H9 (cell line): Measurements from ENCODE around the gene MTERF4. TPM values are rescaled to one million over a fixed set of nuclear protein-coding genes. Genes with fewer than 3 reads are reported as not detected.

Source experiments
- DNase-seq: peaks from one replicate; pipeline ENCODE4 v3.0.0-alpha.2; 2017
- H2AFZ ChIP-seq: one replicate; pipeline ENCODE4 v1.6.1; 2013; ENCODE audit warnings: mild to moderate bottlenecking, low read length, control low read depth, moderate library complexity
- H2AK5ac ChIP-seq: 2 replicates; pipeline ENCODE4 v1.6.1; 2013; ENCODE audit warnings: low read length, control low read depth, mixed read lengths; ENCODE audit not compliant: insufficient read length
- H2BK120ac ChIP-seq: one replicate; pipeline ENCODE4 v1.6.1; 2013; ENCODE audit warnings: low read depth, mild to moderate bottlenecking, low read length, control low read depth, inconsistent platforms; ENCODE audit not compliant: poor library complexity, severe bottlenecking
- H2BK12ac ChIP-seq: 2 replicates; pipeline ENCODE4 v1.6.1; 2013; ENCODE audit warnings: low read length, control low read depth, mixed read lengths, low read depth; ENCODE audit not compliant: insufficient read length
- H2BK15ac ChIP-seq: 2 replicates; pipeline ENCODE4 v1.6.1; 2013; ENCODE audit warnings: low read depth, low read length, control low read depth
- H2BK20ac ChIP-seq: one replicate; pipeline ENCODE4 v1.6.1; 2013; ENCODE audit warnings: low read depth, mild to moderate bottlenecking, low read length, control low read depth, inconsistent platforms; ENCODE audit not compliant: poor library complexity, severe bottlenecking
- H2BK5ac ChIP-seq: 2 replicates; pipeline ENCODE4 v1.6.1; 2013; ENCODE audit warnings: low read length, control low read depth, mixed read lengths; ENCODE audit not compliant: insufficient read length
- H3K14ac ChIP-seq: 2 replicates; pipeline ENCODE4 v1.6.1; 2013; ENCODE audit warnings: low read length, control low read depth; ENCODE audit not compliant: insufficient read depth
- H3K18ac ChIP-seq: 2 replicates; pipeline ENCODE4 v1.6.1; 2013; ENCODE audit warnings: low read depth, mild to moderate bottlenecking, mixed read lengths, low read length, control low read depth; ENCODE audit not compliant: insufficient read length
- H3K23ac ChIP-seq: 2 replicates; pipeline ENCODE4 v1.6.1; 2013; ENCODE audit warnings: low read length, control low read depth, mixed read lengths, low read depth; ENCODE audit not compliant: insufficient read length
- H3K23me2 ChIP-seq: 2 replicates; pipeline ENCODE4 v1.6.1; 2013; ENCODE audit warnings: low read depth, mild to moderate bottlenecking, mixed read lengths, low read length, control low read depth; ENCODE audit not compliant: insufficient read length, poor library complexity, severe bottlenecking
- H3K27ac ChIP-seq: 2 replicates; pipeline ENCODE4 v1.5.1; 2013; ENCODE audit warnings: low read length, control low read depth, mixed read lengths, low read depth; ENCODE audit not compliant: insufficient read length
- H3K27me3 ChIP-seq: 2 replicates; pipeline ENCODE4 v1.6.1; 2013; ENCODE audit warnings: low read length, control low read depth, inconsistent platforms; ENCODE audit not compliant: insufficient read depth
- H3K4ac ChIP-seq: 2 replicates; pipeline ENCODE4 v1.6.1; 2013; ENCODE audit warnings: low read depth, mild to moderate bottlenecking, control low read depth, inconsistent platforms, low read length, moderate library complexity
- H3K4me1 ChIP-seq: 2 replicates; pipeline ENCODE4 v1.6.1; 2013; ENCODE audit warnings: low read length, control low read depth, inconsistent platforms; ENCODE audit not compliant: insufficient read depth
- H3K4me2 ChIP-seq: 2 replicates; pipeline ENCODE4 v1.6.1; 2013; ENCODE audit warnings: low read length, control low read depth, mixed read lengths; ENCODE audit not compliant: insufficient read length, insufficient read depth
- H3K56ac ChIP-seq: 2 replicates; pipeline ENCODE4 v1.6.1; 2013; ENCODE audit warnings: low read depth, mild to moderate bottlenecking, mixed read lengths, low read length, control low read depth; ENCODE audit not compliant: insufficient read length
- H3K79me1 ChIP-seq: 2 replicates; pipeline ENCODE4 v1.6.1; 2013; ENCODE audit warnings: low read depth, mild to moderate bottlenecking, moderate library complexity, low read length, control low read depth, inconsistent platforms; ENCODE audit not compliant: insufficient read depth, poor library complexity, severe bottlenecking
- H3K79me2 ChIP-seq: 2 replicates; pipeline ENCODE4 v1.6.1; 2013; ENCODE audit warnings: low read length, control low read depth, inconsistent platforms; ENCODE audit not compliant: insufficient read depth
- H3K9ac ChIP-seq: 2 replicates; pipeline ENCODE4 v1.6.1; 2013; ENCODE audit warnings: low read length, control low read depth, mixed read lengths; ENCODE audit not compliant: insufficient read length; ENCODE audit errors: extremely low read depth
- H3K9me3 ChIP-seq: one replicate; pipeline ENCODE4 v1.6.1; 2013; ENCODE audit warnings: low read depth, low read length, inconsistent platforms; ENCODE audit not compliant: control insufficient read depth
- H3T11ph ChIP-seq: one replicate; pipeline ENCODE4 v1.6.1; 2013; ENCODE audit warnings: mild to moderate bottlenecking, low read length, control low read depth, inconsistent platforms
- H4K20me1 ChIP-seq: one replicate; pipeline ENCODE4 v1.6.1; 2013; ENCODE audit not compliant: control insufficient read depth, insufficient read length, insufficient read depth
- H4K5ac ChIP-seq: 2 replicates; pipeline ENCODE4 v1.6.1; 2013; ENCODE audit warnings: low read depth, mild to moderate bottlenecking, mixed read lengths, low read length, control low read depth; ENCODE audit not compliant: insufficient read length
- H4K8ac ChIP-seq: replicated peaks from 2 replicates; pipeline ENCODE4 v1.6.1; 2013; ENCODE audit warnings: low read length, control low read depth, mixed read lengths, low read depth; ENCODE audit not compliant: insufficient read length
- H4K91ac ChIP-seq: 2 replicates; pipeline ENCODE4 v1.6.1; 2013; ENCODE audit warnings: low read depth, mild to moderate bottlenecking, moderate library complexity, mixed read lengths, low read length, control low read depth; ENCODE audit not compliant: insufficient read length
- H3K27ac Mint-ChIP-seq, 3 experiments: 2 replicates in 2 of 3; 3 replicates in 1 of 3; pipeline ENCODE4 v1.8.0; 2020 to 2021; ENCODE audit warnings: mixed read lengths in 3 of 3, mild to moderate bottlenecking in 1 of 3, moderate library complexity in 1 of 3
- H3K27me3 Mint-ChIP-seq: 2 replicates; pipeline ENCODE4 v1.8.0; 2021; ENCODE audit warnings: low read depth, mild to moderate bottlenecking, moderate library complexity, mixed read lengths
- H3K36me3 Mint-ChIP-seq, 3 experiments: 2 replicates in 2 of 3; 3 replicates in 1 of 3; pipeline ENCODE4 v1.8.0; 2020 to 2021; ENCODE audit warnings: low read depth in 3 of 3, mixed read lengths in 3 of 3; ENCODE audit not compliant: insufficient read depth in 1 of 3
- H3K4me1 Mint-ChIP-seq, 2 experiments: 2 replicates each; pipeline ENCODE4 v1.8.0; 2020; ENCODE audit warnings: mixed read lengths in 2 of 2
- H3K4me3 Mint-ChIP-seq, 2 experiments: 2 replicates in 1 of 2; 3 replicates in 1 of 2; pipeline ENCODE4 v1.8.0; 2020 to 2021; ENCODE audit warnings: mild to moderate bottlenecking in 2 of 2, mixed read lengths in 2 of 2, moderate library complexity in 1 of 2
- H3K9me3 Mint-ChIP-seq, 2 experiments: 2 replicates in 1 of 2; 3 replicates in 1 of 2; pipeline ENCODE4 v1.8.0; 2020; ENCODE audit warnings: mild to moderate bottlenecking in 2 of 2, mixed read lengths in 2 of 2, moderate library complexity in 1 of 2
- WGBS: extraction: QIAGEN DNeasy Blood & Tissue Kit; methylation state at CpG from one replicate; pipeline ENCODE4 v1.1.7; 2013; ENCODE audit warnings: missing lambda C conversion rate, low lambda C conversion rate, mixed read lengths; ENCODE audit not compliant: insufficient read length; ENCODE audit errors: extremely low coverage; 5-methylcytosine and 5-hydroxymethylcytosine counted together
- total RNA-seq: library from RNA; stranded (reverse); gene quantifications from 2 replicates; pipeline ENCODE4 v1.2.1, GENCODE V29; 2021
- TF ChIP-seq, protein P1 (sequence below): fragments of 200-600 bp; sonication (generic); conservative IDR thresholded peaks from 3 replicates; pipeline ENCODE4 v1.8.0; 2021; ENCODE audit warnings: antibody characterized with exemption, mild to moderate bottlenecking

Gene MTERF4
- total RNA-seq, 1 experiment from 2014 or later: 35.0 TPM

- Histone ChIP-seq H3K79me1 (peaks cover 9% of the 10 kb centered on the region), H2BK15ac (no peak overlapping the region), H2BK5ac (no peak overlapping the region), H2AFZ (no peak overlapping the region), H2BK12ac (no peak overlapping the region), H3K4me2 (peak overlapping the region; percentile 81), H3K27me3 (no peaks in the 10 kb centered on the region), H3K23ac (no peak overlapping the region), H2AK5ac (no peak overlapping the region), H3K27ac (no peak overlapping the region), H4K5ac (no peak overlapping the region), H3T11ph (no peak overlapping the region), H3K14ac (no peak overlapping the region), H3K23me2 (peaks cover 6% of the 10 kb centered on the region), H3K79me2 (no peaks in the 10 kb centered on the region; the same call in 1 of the 2 replicates), H3K9ac (no peak overlapping the region), H3K4ac (no peak overlapping the region), H4K91ac (no peak overlapping the region), H4K8ac (no peak overlapping the region), H3K18ac (no peak overlapping the region), H3K56ac (no peak overlapping the region), H2BK120ac (no peak overlapping the region), H3K4me1 (no peaks in the 10 kb centered on the region), H2BK20ac (no peak overlapping the region), H4K20me1 (no peaks in the 10 kb centered on the region), H3K9me3 (no peaks in the 10 kb centered on the region)
- Mint-ChIP-seq H3K4me1 (peaks cover 10% of the 10 kb centered on the region in 2 experiments), H3K27me3 (no peaks in the 10 kb centered on the region), H3K36me3 (peaks cover 9 to 33% (median 28%) of the 10 kb centered on the region in 3 experiments; a peak in 6 of 7 replicates), H3K27ac (peak overlapping the region in 2 of 3 experiments; percentile 98 to 99; a peak in 5 of 7 replicates), H3K4me3 (peak overlapping the region; percentile 94 to 98), H3K9me3 (no peaks in the 10 kb centered on the region)
- TF ChIP-seq, protein P1, sequence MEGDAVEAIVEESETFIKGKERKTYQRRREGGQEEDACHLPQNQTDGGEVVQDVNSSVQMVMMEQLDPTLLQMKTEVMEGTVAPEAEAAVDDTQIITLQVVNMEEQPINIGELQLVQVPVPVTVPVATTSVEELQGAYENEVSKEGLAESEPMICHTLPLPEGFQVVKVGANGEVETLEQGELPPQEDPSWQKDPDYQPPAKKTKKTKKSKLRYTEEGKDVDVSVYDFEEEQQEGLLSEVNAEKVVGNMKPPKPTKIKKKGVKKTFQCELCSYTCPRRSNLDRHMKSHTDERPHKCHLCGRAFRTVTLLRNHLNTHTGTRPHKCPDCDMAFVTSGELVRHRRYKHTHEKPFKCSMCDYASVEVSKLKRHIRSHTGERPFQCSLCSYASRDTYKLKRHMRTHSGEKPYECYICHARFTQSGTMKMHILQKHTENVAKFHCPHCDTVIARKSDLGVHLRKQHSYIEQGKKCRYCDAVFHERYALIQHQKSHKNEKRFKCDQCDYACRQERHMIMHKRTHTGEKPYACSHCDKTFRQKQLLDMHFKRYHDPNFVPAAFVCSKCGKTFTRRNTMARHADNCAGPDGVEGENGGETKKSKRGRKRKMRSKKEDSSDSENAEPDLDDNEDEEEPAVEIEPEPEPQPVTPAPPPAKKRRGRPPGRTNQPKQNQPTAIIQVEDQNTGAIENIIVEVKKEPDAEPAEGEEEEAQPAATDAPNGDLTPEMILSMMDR: no peak
- no peak for DNase-seq
- no CpG with 5 or more reads among the region's 5 CpGs for WGBS
Observed at GRCh38 chr2:241103176-241103595, 1.1 kb upstream of the MTERF4 start.
